ENCODE data around the gene WDR1. TPM values are rescaled to one million over a fixed set of nuclear protein-coding genes. Genes with fewer than 3 reads are reported as not detected.

Gene WDR1
- total and polyA plus RNA-seq, 4 donors = 159 to 593 (median 273) TPM

- Histone ChIP-seq H3K27ac (ENCODE audit: low read depth in 1 of 2, low read length in 2 of 2) (peak overlapping the region; percentile 44 to 79), H3K4me3 (ENCODE audit: low read length in 2 of 2) (no peak overlapping the region), H3K36me3 (ENCODE audit: control insufficient read depth in 1 of 2, insufficient read depth in 2 of 2, low read length in 1 of 2) (peaks cover 0 to 13% of the 10 kb centered on the region in 2 donors), H3K4me1 (ENCODE audit: control insufficient read depth in 1 of 2, insufficient read depth in 2 of 2, low read length in 2 of 2) (peaks cover 0 to 3% of the 10 kb centered on the region in 2 donors), H3K9me3 (ENCODE audit: control insufficient read depth, low read length) (no peaks in the 10 kb centered on the region), H3K27me3 (ENCODE audit: control insufficient read depth in 1 of 2, insufficient read depth in 2 of 2, low read length in 1 of 2) (no peaks in the 10 kb centered on the region)
- DNase-seq (peak in 1 of 2 donors; percentile 84), ATAC-seq (ENCODE audit: low FRiP score) (peak; percentile 43)
- WGBS, 2 donors = 43 to 45% methylated on average over 12 of the region's 12 CpGs
- intact Hi-C loops (cut with DNase I) = loop anchor here in 1 of 2 donors (2.0 kb wide), 1 partner anchor 13 kb away; no protein-coding TSS in a partner anchor
These were observed 22.6 kb downstream of the WDR1 start for GRCh38 chr4:10093801-10094552.

- WGBS, 2 donors = 59 to 62% methylated on average over 11 of the region's 11 CpGs
- H3K4me3 ChIP-seq (ENCODE audit: low read length in 2 of 2) = no peak overlapping the region
- intact Hi-C loops (cut with DNase I) = loop anchor here in 1 of 2 donors (2.0 kb wide), 1 partner anchor 14 kb away; no protein-coding TSS in a partner anchor
- peaks cover 0 to 12% of the 10 kb centered on the region in 2 donors for H3K36me3 ChIP-seq (ENCODE audit: control insufficient read depth in 1 of 2, insufficient read depth in 2 of 2, low read length in 1 of 2)
- H3K27me3 ChIP-seq (ENCODE audit: control insufficient read depth in 1 of 2, insufficient read depth in 2 of 2, low read length in 1 of 2) = no peaks in the 10 kb centered on the region
- DNase-seq = peak; percentile 46 to 70
- H3K27ac ChIP-seq (ENCODE audit: low read depth in 1 of 2, low read length in 2 of 2) = peak overlapping the region; percentile 5 to 76
- H3K4me1 ChIP-seq (ENCODE audit: control insufficient read depth in 1 of 2, insufficient read depth in 2 of 2, low read length in 2 of 2) = peaks cover 0 to 3% of the 10 kb centered on the region in 2 donors
- no peak for ATAC-seq (ENCODE audit: low FRiP score)
- no peaks in the 10 kb centered on the region for H3K9me3 ChIP-seq (ENCODE audit: control insufficient read depth, low read length)
These were observed 23.4 kb downstream of the WDR1 start for GRCh38 chr4:10093271-10093621.

- Histone ChIP-seq H3K4me1 (ENCODE audit: control insufficient read depth in 1 of 2, insufficient read depth in 2 of 2, low read length in 2 of 2) (peaks cover 0 to 3% of the 10 kb centered on the region in 2 donors), H3K9me3 (ENCODE audit: control insufficient read depth, low read length) (no peaks in the 10 kb centered on the region), H3K36me3 (ENCODE audit: control insufficient read depth in 1 of 2, insufficient read depth in 2 of 2, low read length in 1 of 2) (peaks cover 3 to 14% of the 10 kb centered on the region in 2 donors), H3K4me3 (ENCODE audit: low read length in 2 of 2) (no peak overlapping the region), H3K27ac (ENCODE audit: low read depth in 1 of 2, low read length in 2 of 2) (peak overlapping the region in 1 of 2 donors; percentile 76), H3K27me3 (ENCODE audit: control insufficient read depth in 1 of 2, insufficient read depth in 2 of 2, low read length in 1 of 2) (no peaks in the 10 kb centered on the region)
- ATAC-seq (ENCODE audit: low FRiP score) (peak; percentile 5), DNase-seq (peak; percentile 50 to 70)
- WGBS, 2 donors = 8 to 11% methylated on average over 19 of the region's 19 CpGs
- intact Hi-C loops (cut with DNase I) = loop anchor here in 1 of 2 donors (2.0 kb wide), 1 partner anchor 14 kb away; no protein-coding TSS in a partner anchor
These were observed 23.9 kb downstream of the WDR1 start for GRCh38 chr4:10092481-10093270.

- Histone ChIP-seq H3K9me3 (ENCODE audit: control insufficient read depth, low read length) (no peaks in the 10 kb centered on the region), H3K4me3 (ENCODE audit: low read length in 2 of 2) (no peak overlapping the region), H3K36me3 (ENCODE audit: control insufficient read depth in 1 of 2, insufficient read depth in 2 of 2, low read length in 1 of 2) (peaks cover 3 to 19% of the 10 kb centered on the region in 2 donors), H3K27ac (ENCODE audit: low read depth in 1 of 2, low read length in 2 of 2) (peak overlapping the region in 1 of 2 donors; percentile 7), H3K4me1 (ENCODE audit: control insufficient read depth in 1 of 2, insufficient read depth in 2 of 2, low read length in 2 of 2) (no peaks in the 10 kb centered on the region), H3K27me3 (ENCODE audit: control insufficient read depth in 1 of 2, insufficient read depth in 2 of 2, low read length in 1 of 2) (no peaks in the 10 kb centered on the region)
- WGBS, 2 donors = 82 to 86% methylated on average over 19 of the region's 19 CpGs
- no peak for ATAC-seq (ENCODE audit: low FRiP score)
- DNase-seq = peak; percentile 44 to 69
- intact Hi-C loops (cut with DNase I) = loop anchor here in 1 of 2 donors (2.0 kb wide), 1 partner anchor 15 kb away; no protein-coding TSS in a partner anchor
These were observed 24.9 kb downstream of the WDR1 start for GRCh38 chr4:10091531-10092181.

GRCh38 chr4:10090467-10091250, 25.9 kb downstream of the WDR1 start:
- intact Hi-C loops (cut with DNase I) = no loop called here
- 83 to 85% methylated on average over 21 of the region's 21 CpGs for WGBS, 2 donors
- no peaks in the 10 kb centered on the region for H3K27me3 ChIP-seq (ENCODE audit: control insufficient read depth in 1 of 2, insufficient read depth in 2 of 2, low read length in 1 of 2)
- ATAC-seq (ENCODE audit: low FRiP score) (no peak), DNase-seq (peak; percentile 38 to 65)
- H3K9me3 ChIP-seq (ENCODE audit: control insufficient read depth, low read length) = no peaks in the 10 kb centered on the region
- no peaks in the 10 kb centered on the region for H3K4me1 ChIP-seq (ENCODE audit: control insufficient read depth in 1 of 2, insufficient read depth in 2 of 2, low read length in 2 of 2)
- H3K27ac ChIP-seq (ENCODE audit: low read depth in 1 of 2, low read length in 2 of 2) = no peak overlapping the region
- H3K4me3 ChIP-seq (ENCODE audit: low read length in 2 of 2) = no peak overlapping the region
- peaks cover 3 to 21% of the 10 kb centered on the region in 2 donors for H3K36me3 ChIP-seq (ENCODE audit: control insufficient read depth in 1 of 2, insufficient read depth in 2 of 2, low read length in 1 of 2)

- intact Hi-C loops (cut with DNase I) = no loop called here
- Histone ChIP-seq H3K4me1 (ENCODE audit: control insufficient read depth in 1 of 2, insufficient read depth in 2 of 2, low read length in 2 of 2) (no peaks in the 10 kb centered on the region), H3K27me3 (ENCODE audit: control insufficient read depth in 1 of 2, insufficient read depth in 2 of 2, low read length in 1 of 2) (no peaks in the 10 kb centered on the region), H3K4me3 (ENCODE audit: low read length in 2 of 2) (no peak overlapping the region), H3K36me3 (ENCODE audit: control insufficient read depth in 1 of 2, insufficient read depth in 2 of 2, low read length in 1 of 2) (peaks cover 3 to 22% of the 10 kb centered on the region in 2 donors), H3K9me3 (ENCODE audit: control insufficient read depth, low read length) (no peaks in the 10 kb centered on the region), H3K27ac (ENCODE audit: low read depth in 1 of 2, low read length in 2 of 2) (no peak overlapping the region)
- DNase-seq (peak in 1 of 2 donors; percentile 55), ATAC-seq (ENCODE audit: low FRiP score) (no peak)
- 88 to 90% methylated on average over 11 of the region's 11 CpGs for WGBS, 2 donors
These were observed 27.3 kb downstream of the WDR1 start for GRCh38 chr4:10089346-10089745.

- DNase-seq (peak in 1 of 2 donors; percentile 35), ATAC-seq (ENCODE audit: low FRiP score) (no peak)
- H3K9me3 ChIP-seq (ENCODE audit: control insufficient read depth, low read length) = no peaks in the 10 kb centered on the region
- H3K27me3 ChIP-seq (ENCODE audit: control insufficient read depth in 1 of 2, insufficient read depth in 2 of 2, low read length in 1 of 2) = no peaks in the 10 kb centered on the region
- WGBS, 2 donors = 83 to 85% methylated on average over 28 of the region's 28 CpGs
- H3K4me3 ChIP-seq (ENCODE audit: low read length in 2 of 2) = no peak overlapping the region
- no peak overlapping the region for H3K27ac ChIP-seq (ENCODE audit: low read depth in 1 of 2, low read length in 2 of 2)
- intact Hi-C loops (cut with DNase I) = no loop called here
- peaks cover 4 to 29% of the 10 kb centered on the region in 2 donors for H3K36me3 ChIP-seq (ENCODE audit: control insufficient read depth in 1 of 2, insufficient read depth in 2 of 2, low read length in 1 of 2)
- no peaks in the 10 kb centered on the region for H3K4me1 ChIP-seq (ENCODE audit: control insufficient read depth in 1 of 2, insufficient read depth in 2 of 2, low read length in 2 of 2)
These were observed 28.2 kb downstream of the WDR1 start for GRCh38 chr4:10088135-10089010.
